Endothelial cell of umbilical vein (primary cell): Measurements from ENCODE around the gene NUDT16L1. TPM values are rescaled to one million over a fixed set of nuclear protein-coding genes. Genes with fewer than 3 reads are reported as not detected.

Experiments
- BruUV-seq: library from RNA; stranded (reverse); fragments of 400-500 nt; replicated peaks from 2 replicates; lab custom pipeline; 2021; lab: Mats Ljungman, UMichigan
- CTCF ChIA-PET: fragments of 300-600, 350-600 bp; sonication (Branson Sonifier 250); formaldehyde crosslinking; loops from one replicate; lab custom pipeline; 2021; ENCODE audit warnings: antibody characterized with exemption, inconsistent platforms; lab: Charles Lee
- POLR2A ChIA-PET: fragments of 300-600, 350-600 bp; sonication (Branson Sonifier 250); formaldehyde crosslinking; loops from one replicate; lab custom pipeline; 2021; ENCODE audit warnings: antibody characterized with exemption, inconsistent platforms; lab: Charles Lee
- DNase-seq: peaks from one replicate; pipeline ENCODE4 v3.0.0-alpha.2; 2011; ENCODE audit warnings: low read depth, low spot score
- FAIRE-seq: peaks from 2 replicates; lab custom pipeline; 2011; peaks lifted over from hg19 to GRCh38; lab: Jason Lieb, UNC
- H2AFZ ChIP-seq: 2 replicates; pipeline ENCODE4 v1.6.0; 2012; ENCODE audit warnings: low read depth, low read length, control low read depth, inconsistent platforms
- H3K27ac ChIP-seq: 2 replicates; pipeline ENCODE4 v1.5.1; 2011; ENCODE audit warnings: low read depth, mild to moderate bottlenecking, control low read depth, low read length, moderate library complexity; ENCODE audit not compliant: insufficient read depth
- H3K27me3 ChIP-seq, 2 experiments: 2 replicates each; pipeline versions ENCODE4 v1.6.0 to v1.6.1; 2011; ENCODE audit warnings: low read length in 2 of 2, mixed read lengths in 1 of 2; ENCODE audit not compliant: control insufficient read depth in 2 of 2, insufficient read depth in 2 of 2
- H3K36me3 ChIP-seq, 2 experiments: 2 replicates in 1 of 2; 3 replicates in 1 of 2; pipeline ENCODE4 v1.5.1; 2011; ENCODE audit warnings: low read length in 2 of 2, mild to moderate bottlenecking in 1 of 2, moderate library complexity in 1 of 2; ENCODE audit not compliant: control insufficient read depth in 2 of 2, insufficient read depth in 2 of 2; ENCODE audit errors: extremely low read depth in 1 of 2
- H3K4me1 ChIP-seq: 3 replicates; pipeline ENCODE4 v1.5.1; 2011; ENCODE audit warnings: mild to moderate bottlenecking, low read length; ENCODE audit not compliant: control insufficient read depth, insufficient read depth; ENCODE audit errors: extremely low read depth
- H3K4me2 ChIP-seq: 2 replicates; pipeline ENCODE4 v1.6.1; 2011; ENCODE audit warnings: low read length, control low read depth, mixed read lengths; ENCODE audit not compliant: insufficient read depth
- H3K4me3 ChIP-seq, 3 experiments: fragments of 200-600 bp in 1 of 3; sonication (generic), shearing (Covaris generic) in 1 of 3; replicated peaks in 1 of 3; 2 replicates each; pipeline ENCODE4 v1.5.1; 2011 to 2016; ENCODE audit warnings: control low read depth in 3 of 3, low read length in 3 of 3, mild to moderate bottlenecking in 2 of 3, inconsistent platforms in 1 of 3, low read depth in 1 of 3, moderate library complexity in 1 of 3; ENCODE audit not compliant: insufficient read depth in 1 of 3
- H3K79me2 ChIP-seq: 2 replicates; pipeline ENCODE4 v1.6.0; 2012; ENCODE audit warnings: low read length, inconsistent platforms; ENCODE audit not compliant: control insufficient read depth, insufficient read depth
- H3K9ac ChIP-seq: replicated peaks from 2 replicates; pipeline ENCODE3; 2011; ENCODE audit warnings: low read length, control low read depth; ENCODE audit not compliant: insufficient read depth; ENCODE audit errors: extremely low read depth
- H3K9me1 ChIP-seq: replicated peaks from 3 replicates; pipeline ENCODE4 v1.6.0; 2011; ENCODE audit warnings: mild to moderate bottlenecking, low read length; ENCODE audit not compliant: control insufficient read depth, insufficient read depth; ENCODE audit errors: extremely low read depth
- H3K9me3 ChIP-seq: replicated peaks from 2 replicates; pipeline ENCODE4 v1.5.1; 2012; ENCODE audit warnings: low read length, inconsistent platforms; ENCODE audit not compliant: control insufficient read depth, insufficient read depth
- H4K20me1 ChIP-seq: replicated peaks from 2 replicates; pipeline ENCODE3; 2011; ENCODE audit warnings: mild to moderate bottlenecking, low read length; ENCODE audit not compliant: control insufficient read depth, insufficient read depth; ENCODE audit errors: extremely low read depth
- CTCF ChIP-seq, 2 donors: IDR thresholded peaks; 1 replicate in 1 of 2; 2 replicates in 1 of 2; pipeline ENCODE4 v1.5.1; 2011; ENCODE audit warnings: low read length in 2 of 2, mild to moderate bottlenecking in 2 of 2, moderate library complexity in 2 of 2, control low read depth in 1 of 2, inconsistent platforms in 1 of 2, low read depth in 1 of 2; ENCODE audit not compliant: insufficient read depth in 1 of 2; ENCODE audit errors: extremely low read depth in 1 of 2
- EZH2 ChIP-seq: IDR thresholded peaks from 2 replicates; pipeline ENCODE4 v1.6.1; 2012; ENCODE audit warnings: borderline replicate concordance, low read depth, mild to moderate bottlenecking, moderate library complexity, low read length, inconsistent platforms; ENCODE audit not compliant: severe bottlenecking
- FOS ChIP-seq: IDR thresholded peaks from 2 replicates; pipeline ENCODE4 v1.6.1; 2011; ENCODE audit warnings: mild to moderate bottlenecking, low read length, moderate library complexity, borderline replicate concordance; ENCODE audit not compliant: insufficient read depth
- GATA2 ChIP-seq: IDR thresholded peaks from 2 replicates; pipeline ENCODE4 v1.7.0; 2011; ENCODE audit warnings: low read depth, mild to moderate bottlenecking, moderate library complexity, mixed read lengths, low read length; ENCODE audit not compliant: insufficient read length, insufficient read depth
- JUN ChIP-seq: IDR thresholded peaks from 2 replicates; pipeline ENCODE4 v1.6.1; 2011; ENCODE audit warnings: borderline replicate concordance, low read depth; ENCODE audit not compliant: insufficient read length, insufficient read depth
- MAX ChIP-seq: IDR thresholded peaks from 2 replicates; pipeline ENCODE4 v1.6.1; 2011; ENCODE audit not compliant: insufficient read depth, insufficient read length
- MYC ChIP-seq: IDR thresholded peaks from one replicate; pipeline ENCODE4 v1.6.1; 2011; ENCODE audit warnings: mild to moderate bottlenecking, low read depth, low read length
- POLR2A ChIP-seq: IDR thresholded peaks from 2 replicates; pipeline ENCODE4 v1.6.1; 2012; ENCODE audit warnings: low read depth, mild to moderate bottlenecking, control low read depth, low read length
- POLR2AphosphoS5 ChIP-seq: IDR thresholded peaks from 2 replicates; pipeline ENCODE4 v1.6.1; 2012; ENCODE audit warnings: low read depth, mild to moderate bottlenecking, control low read depth, low read length, moderate library complexity; ENCODE audit not compliant: insufficient read depth
- dilution Hi-C: fragments of 300-500 bp; cut with MboI; formaldehyde crosslinking; loops from one replicate; pipeline ENCODE4 v1.15.0; 2019; ENCODE audit warnings: low sequenced_read_pairs; ENCODE audit not compliant: extremely low pct_ligation_motif_present
- intact Hi-C: fragments of 100-400 bp; cut with micrococcal nuclease; formaldehyde crosslinking; loops from one replicate; pipeline ENCODE4 v1.10.0; 2022
- polyA plus RNA-seq, 4 experiments: library from polyadenylated mRNA; depleted of rRNA in 3 of 4; stranded (reverse) in 3 of 4; unstranded in 1 of 4; fragments of >200 nt; gene quantifications; 2 replicates each; pipeline versions ENCODE4 v1.2.1 to v1.2.3, GENCODE V29; 2011 to 2012; ENCODE audit warnings: missing spikeins in 1 of 4
- total RNA-seq: library from RNA; stranded (reverse); gene quantifications from 2 replicates; pipeline ENCODE4 v1.2.3, GENCODE V29; 2021

NUDT16L1 gene
- total and polyA plus RNA-seq, 2 donors (not counting 3 experiments of a cell fraction or from before 2014, with no cell fraction given): 24.7 to 53.1 TPM

- intact Hi-C loops: no loop called here
- Histone ChIP-seq H4K20me1 (no peaks in the 10 kb centered on the region), H3K36me3 (peaks cover 3 to 39% of the 10 kb centered on the region in 2 experiments), H3K27me3 (no peaks in the 10 kb centered on the region), H3K4me1 (no peaks in the 10 kb centered on the region), H3K9ac (no peak overlapping the region), H3K9me1 (no peaks in the 10 kb centered on the region), H3K79me2 (no peaks in the 10 kb centered on the region), H3K9me3 (no peaks in the 10 kb centered on the region), H3K4me2 (no peak overlapping the region), H2AFZ (no peak overlapping the region), H3K27ac (no peak overlapping the region), H3K4me3 (no peak overlapping the region)
- dilution Hi-C loops: no loop called here
- TF ChIP-seq MAX (no peak), FOS (no peak), MYC (no peak), EZH2 (no peak), GATA2 (no peak), POLR2AphosphoS5 (no peak), JUN (no peak), CTCF (IDR thresholded peaks at IDR 0.05; ENCODE audit: extremely low read depth in 1 of 2, insufficient read depth in 1 of 2, low read depth in 1 of 2, low read length in 2 of 2) (no peak), POLR2A (no peak)
- no peak for DNase-seq
- FAIRE-seq: no peak
- POLR2A ChIA-PET: no interaction called here
- CTCF ChIA-PET: interaction anchor here (1.4 kb wide), 1 partner anchor 51 kb away, joined by 3 read pairs; no protein-coding TSS in a partner anchor
- BruUV-seq: no TSS peak
Measured at GRCh38 chr16:4700380-4700996, 7.1 kb downstream of the NUDT16L1 start.
